ENCODE results near the gene TMEM175.
A peak's percentile ranks its signal among the peaks of the same experiment; 100 is the strongest.

Gene TMEM175

GRCh38 chr4:931960-932712 lies at the start of gene TMEM175, which contains the start of gene GAK:
TSS of gene TMEM175 (plus strand) at chr4:932460. CDS start at chr4:947740, 15,280 bp downstream.
TSS of gene GAK (minus strand) at chr4:932316. CDS start at chr4:932187, 129 bp downstream.
- DNase-seq, result peak; percentile 87 to 99 (median 92)
- intact Hi-C loops (cut with DNase I), result loop anchor here (5.0 kb wide), 1 partner anchor 150 kb away; no protein-coding TSS in a partner anchor

- DNase-seq, result peak in 1 of 10 donors; percentile 88
- intact Hi-C loops (cut with DNase I), result no loop called here
Observed at GRCh38 chr4:882646-883045, 49.6 kb upstream of the TMEM175 start.

DNA sequence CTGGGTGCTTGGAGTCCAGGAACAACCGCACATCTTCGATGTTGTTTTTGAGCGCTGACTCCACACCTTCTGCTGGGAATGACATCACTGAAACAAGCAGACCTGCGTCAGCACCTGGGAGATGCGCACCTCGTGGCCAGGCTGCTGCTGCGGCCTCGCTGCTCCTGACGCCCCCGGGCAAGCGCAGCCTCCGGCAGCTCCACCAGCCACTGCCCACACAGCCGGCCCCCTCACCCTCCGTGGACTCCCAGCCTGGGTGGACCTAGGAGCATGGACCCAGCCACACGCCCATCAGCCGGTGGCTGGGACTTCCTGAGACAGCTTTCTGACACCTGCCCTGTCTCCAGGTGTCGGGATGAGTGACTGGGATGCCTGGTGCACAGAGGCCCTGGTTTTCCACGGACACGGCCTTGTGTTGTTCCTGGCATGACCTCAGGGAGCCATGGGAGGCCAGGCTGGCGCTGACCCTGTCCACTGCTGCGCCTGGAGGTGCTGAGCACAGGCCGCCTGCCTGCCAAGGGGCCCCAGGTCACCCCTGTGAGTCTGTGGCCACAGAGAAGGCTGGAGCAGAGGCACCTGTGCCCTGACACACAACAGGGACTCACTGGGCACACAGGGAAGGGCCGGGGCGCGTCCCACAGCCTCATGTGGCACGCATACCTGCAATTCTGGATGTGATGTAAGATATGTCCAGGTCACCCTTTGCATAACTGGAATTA lies 48.7 kb upstream of the TMEM175 start:
- intact Hi-C loops (cut with DNase I), result no loop called here
- DNase-seq, result no peak

DNA sequence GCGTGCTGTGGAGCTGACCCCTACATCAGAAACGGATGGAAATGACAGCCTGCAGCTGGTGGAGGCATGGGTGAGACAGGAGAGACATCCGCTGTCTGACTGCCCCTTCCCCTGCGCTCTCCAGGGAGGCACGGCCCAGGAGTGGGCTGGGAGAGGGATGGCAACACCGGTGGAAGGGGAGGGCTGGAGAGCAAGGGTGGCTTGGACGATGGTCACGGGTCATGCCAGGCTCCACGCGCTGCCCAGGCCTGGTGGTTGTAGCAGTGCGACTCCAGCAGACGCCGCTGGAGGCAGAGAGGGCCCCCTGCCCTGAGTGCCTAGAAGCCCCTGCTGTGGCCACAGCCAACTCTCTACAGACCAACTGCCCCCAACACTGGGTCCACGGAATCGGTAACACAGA lies 48.0 kb upstream of the TMEM175 start:
- intact Hi-C loops (cut with DNase I), result no loop called here
- DNase-seq, result no peak

DNA sequence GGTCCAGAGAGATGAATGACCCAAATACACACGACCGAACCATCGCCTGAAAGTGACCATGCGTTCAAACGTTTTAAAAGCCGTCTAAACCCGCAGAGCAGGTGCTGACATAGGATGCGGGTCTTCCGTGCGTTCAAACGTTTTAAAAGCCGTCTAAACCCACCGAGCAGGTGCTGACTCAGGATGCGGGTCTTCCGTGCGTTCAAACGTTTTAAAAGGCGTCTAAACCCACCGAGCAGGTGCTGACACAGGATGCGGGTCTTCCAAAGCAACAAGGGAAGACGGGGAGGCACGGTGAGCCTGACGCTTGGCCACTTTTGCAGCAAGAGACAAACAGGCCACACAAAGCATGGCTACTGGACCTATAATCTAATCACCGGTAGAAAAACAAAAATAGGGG lies 47.4 kb upstream of the TMEM175 start:
- intact Hi-C loops (cut with DNase I), result no loop called here
- no peak for DNase-seq

DNA sequence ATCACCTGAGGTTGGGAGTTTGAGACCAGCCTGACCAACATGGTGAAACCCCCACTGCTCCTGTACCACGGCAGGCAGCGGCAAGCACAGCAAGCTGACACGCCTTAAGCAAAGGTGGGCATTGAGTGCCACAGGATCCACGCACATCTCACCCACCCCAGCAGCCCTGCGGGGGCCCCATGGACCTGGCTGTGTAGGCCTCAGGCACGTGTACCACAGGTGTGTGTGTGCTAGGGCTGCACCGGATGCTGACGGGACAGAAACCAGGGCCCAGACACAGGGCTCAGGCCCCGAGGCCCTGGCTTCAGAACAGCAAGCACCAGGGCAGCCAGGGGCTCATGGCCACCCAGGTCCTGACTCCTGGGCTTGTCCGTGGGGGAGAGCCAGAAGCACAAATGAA lies 46.9 kb upstream of the TMEM175 start:
- no peak for DNase-seq
- intact Hi-C loops (cut with DNase I), result no loop called here

- DNase-seq, result no peak
- intact Hi-C loops (cut with DNase I), result no loop called here
Observed at GRCh38 chr4:886244-886643, 46.0 kb upstream of the TMEM175 start.

DNA sequence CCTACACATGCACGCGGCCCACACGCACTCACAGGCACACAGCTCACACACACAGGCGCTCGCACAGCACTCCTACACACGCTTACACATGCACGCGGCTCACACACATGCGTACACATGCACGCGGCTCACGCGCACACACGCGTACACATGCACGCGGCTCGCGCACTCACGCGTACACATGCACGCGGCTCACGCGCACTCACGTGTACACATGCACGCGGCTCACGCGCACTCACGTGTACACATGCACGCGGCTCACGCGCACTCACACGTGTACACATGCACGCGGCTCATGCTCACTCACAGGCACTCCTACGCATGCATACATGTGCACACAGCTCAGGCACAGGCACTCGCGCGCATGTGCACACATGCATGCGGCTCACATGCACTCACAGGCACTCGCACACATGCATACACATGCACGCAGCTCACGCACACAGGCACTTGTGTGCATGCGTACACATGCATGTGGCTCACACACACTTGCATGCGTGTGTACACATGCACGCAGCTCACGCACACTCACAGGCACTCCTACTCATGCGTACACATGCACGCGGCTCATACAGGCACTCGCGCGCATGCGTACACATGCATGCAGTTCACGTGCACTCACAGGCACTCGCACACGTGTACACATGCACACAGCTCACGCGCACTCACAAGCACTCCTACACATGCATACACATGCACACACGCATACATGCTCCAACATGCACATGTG lies 45.1 kb upstream of the TMEM175 start:
- DNase-seq, result no peak
- intact Hi-C loops (cut with DNase I), result no loop called here

GRCh38 chr4:888029-888428 lies 44.2 kb upstream of the TMEM175 start:
- intact Hi-C loops (cut with DNase I), result no loop called here
- no peak for DNase-seq

- intact Hi-C loops (cut with DNase I), result no loop called here
- DNase-seq, result no peak
Observed at GRCh38 chr4:889516-889915, 42.7 kb upstream of the TMEM175 start.

DNA sequence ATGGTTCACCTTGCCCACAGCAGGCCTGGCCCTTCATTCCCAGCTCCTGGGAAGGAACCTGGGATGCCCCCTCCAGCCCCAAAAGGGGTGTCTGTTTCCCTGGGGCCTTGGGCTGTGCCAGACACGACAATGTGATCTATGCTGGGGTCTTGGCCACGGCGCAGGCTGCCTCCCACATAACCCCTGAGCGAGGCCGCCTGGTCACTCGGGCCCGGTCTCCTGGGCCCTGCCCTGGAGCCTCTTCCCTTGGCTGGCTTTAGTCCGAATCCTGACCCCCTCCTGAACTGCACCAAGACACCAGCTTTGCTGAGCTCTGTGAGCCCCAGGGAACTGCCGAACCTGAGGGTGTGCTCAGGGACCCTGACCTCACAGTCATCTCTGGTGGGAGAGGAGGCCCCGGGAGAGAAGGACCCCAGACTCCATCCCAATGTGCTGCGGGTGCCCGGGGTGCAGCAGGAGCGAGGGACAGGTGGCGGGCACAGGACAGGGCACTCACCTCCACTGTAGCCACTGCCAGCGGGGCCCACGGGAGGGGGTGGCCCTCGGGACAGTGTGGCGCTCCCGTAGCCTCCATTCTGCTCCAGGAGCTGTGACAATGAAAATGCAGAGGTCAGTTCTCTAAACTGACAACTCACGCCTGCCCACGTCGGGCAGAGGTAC lies 42.1 kb upstream of the TMEM175 start:
- intact Hi-C loops (cut with DNase I), result no loop called here
- DNase-seq, result no peak

DNA sequence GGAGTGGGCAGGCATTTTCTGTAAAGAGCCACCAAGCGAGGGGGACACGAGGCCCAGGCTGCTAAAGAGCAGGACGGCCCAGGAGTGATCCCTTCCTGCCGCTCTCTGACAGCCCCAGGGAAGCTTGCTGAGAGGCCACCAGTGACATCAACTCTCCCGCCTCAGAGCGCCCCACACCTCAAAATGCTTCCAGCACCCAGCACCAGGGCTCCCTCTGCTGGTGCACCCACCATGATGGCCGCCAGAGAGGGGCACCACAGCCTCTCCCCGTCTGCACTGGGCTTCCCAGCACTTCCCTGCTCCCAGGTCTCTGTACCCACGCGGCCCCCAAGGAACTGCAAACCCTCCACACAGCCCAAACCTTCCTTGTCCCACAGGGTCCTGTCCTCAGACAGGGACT lies 40.5 kb upstream of the TMEM175 start:
- intact Hi-C loops (cut with DNase I), result no loop called here
- no peak for DNase-seq

DNA sequence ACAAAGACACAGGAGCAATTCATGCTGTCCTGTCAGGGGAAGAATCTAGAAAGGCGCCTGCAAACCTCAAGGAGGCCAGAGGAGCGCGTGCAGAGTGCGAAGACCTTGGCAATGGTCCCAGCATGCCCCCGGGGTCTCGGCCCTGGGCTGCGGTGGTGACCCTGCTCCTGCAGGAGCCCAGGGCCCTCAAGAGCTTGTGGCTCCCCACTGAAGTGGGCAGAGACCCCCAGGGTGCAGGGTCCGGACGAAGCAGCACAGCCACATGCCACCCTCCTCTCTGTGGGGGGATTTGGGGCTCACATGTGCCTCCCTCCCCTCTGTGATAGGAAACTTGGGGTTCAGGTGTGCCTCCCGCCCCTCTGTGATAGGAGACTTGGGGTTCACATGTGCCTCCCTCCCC lies 39.5 kb upstream of the TMEM175 start:
- DNase-seq, result no peak
- intact Hi-C loops (cut with DNase I), result no loop called here

DNA sequence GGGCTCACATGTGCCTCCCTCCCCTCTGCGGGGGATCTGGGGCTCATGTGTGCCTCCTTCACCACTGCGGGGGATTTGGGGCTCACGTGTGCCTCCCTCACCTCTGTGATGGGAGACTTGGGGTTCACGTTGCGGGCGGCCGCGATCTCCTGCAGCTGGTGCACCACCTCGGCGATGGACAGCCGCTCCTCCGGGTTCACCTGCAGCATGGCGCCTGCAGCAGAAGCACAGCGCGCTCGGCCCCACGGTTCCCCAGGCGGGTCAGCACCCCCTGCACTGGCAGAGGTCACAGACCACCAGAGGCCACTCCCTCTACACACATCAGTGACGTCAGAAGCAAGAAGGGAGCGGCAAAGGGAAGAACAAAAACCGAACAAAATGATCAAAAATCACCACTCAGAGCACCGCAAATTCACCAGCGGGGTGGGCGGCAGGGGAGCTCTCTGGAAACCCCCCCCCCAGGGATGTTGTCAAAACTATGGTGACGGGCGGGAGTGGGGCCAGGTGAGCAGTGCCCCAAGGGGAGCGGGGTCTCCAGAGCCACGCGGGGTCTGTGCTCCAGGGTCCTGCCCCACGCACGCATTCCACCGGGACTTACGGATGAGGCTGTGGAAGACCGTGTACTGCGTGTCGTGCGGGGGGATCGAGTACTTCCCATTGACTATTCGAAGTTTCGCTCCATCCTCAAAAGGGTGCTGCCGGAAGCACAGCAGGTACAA lies 38.8 kb upstream of the TMEM175 start:
- DNase-seq, result no peak
- intact Hi-C loops (cut with DNase I), result no loop called here

DNA sequence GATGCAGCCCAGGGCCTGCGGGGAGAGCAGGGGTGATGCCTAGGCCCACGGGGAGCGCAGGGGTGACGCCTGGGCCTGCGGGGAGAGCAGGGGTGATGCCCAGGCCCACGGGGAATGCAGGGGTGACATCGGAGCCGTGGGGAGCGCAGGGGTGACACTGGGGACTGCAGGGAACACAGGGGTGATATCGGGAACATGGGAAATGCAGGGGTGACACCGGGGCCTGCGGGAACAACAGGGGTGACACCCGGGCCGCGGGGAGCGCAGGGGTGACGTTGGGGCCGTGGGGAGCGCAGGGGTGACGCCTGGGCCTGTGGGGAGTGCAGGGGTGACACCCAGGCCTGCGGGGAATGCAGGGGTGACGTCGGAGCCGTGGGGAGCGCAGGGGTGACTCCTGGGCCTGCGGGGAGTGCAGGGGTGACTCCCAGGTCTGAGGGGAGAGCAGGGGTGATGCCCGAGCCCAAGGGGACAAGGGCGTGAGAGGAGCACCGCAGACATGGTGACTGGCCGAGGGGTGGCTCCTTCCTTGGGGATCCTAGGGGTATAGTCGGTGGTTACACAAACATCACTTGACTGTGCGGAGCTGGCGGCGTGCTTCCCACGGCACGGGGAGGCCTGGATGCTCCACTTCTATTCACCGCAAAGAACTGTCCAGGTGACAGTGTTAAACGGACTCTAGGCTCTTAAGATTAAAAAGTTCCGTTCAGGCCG lies 38.1 kb upstream of the TMEM175 start:
- intact Hi-C loops (cut with DNase I), result no loop called here

DNA sequence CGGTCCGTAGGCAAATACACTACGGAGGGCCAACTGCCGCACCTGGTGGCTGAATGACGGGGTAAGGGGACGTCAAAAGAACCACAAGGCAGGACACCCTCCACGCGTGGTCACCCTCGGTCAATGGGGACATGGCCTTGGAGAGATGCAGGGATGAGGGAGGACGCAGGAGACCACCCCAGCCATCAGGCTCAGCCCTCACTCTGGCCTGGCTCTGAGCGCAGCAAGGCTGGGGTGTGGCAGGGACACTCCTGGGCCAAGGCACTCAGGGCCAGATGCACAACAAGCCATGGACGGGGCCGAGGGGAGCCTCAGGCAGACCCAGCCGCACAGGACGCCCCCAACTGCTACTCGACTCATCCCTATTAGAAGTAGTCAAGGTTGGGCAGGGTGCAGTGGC lies 36.7 kb upstream of the TMEM175 start:
- no peak for DNase-seq
- intact Hi-C loops (cut with DNase I), result no loop called here

More for the DNA sequence above, 38.1 kb upstream of the TMEM175 start:
- no peak for DNase-seq

DNA sequence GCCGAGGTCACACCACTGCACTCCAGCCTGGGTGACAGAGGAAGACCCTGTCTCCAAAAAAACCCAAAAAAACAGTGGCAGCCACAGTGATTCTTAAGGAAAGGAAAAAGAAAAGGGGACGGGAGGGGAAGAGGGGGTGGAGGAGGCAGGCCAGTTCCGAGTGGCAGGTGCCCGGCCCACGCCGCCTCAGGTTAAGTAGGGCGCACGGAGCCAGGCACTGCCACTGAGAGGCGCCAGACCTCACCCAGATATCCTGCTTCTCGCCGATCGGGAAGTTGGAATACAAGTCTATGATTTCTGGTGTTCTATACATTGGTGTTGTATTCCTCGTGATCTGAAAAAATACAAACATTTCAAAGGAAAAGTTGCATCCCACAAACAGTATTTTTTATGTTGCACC lies 36.0 kb upstream of the TMEM175 start:
- no peak for DNase-seq
- intact Hi-C loops (cut with DNase I), result no loop called here

GRCh38 chr4:896630-897029 lies 35.6 kb upstream of the TMEM175 start:
- intact Hi-C loops (cut with DNase I), result no loop called here
- DNase-seq, result no peak

GRCh38 chr4:898123-898522 lies 34.1 kb upstream of the TMEM175 start:
- DNase-seq, result no peak
- intact Hi-C loops (cut with DNase I), result no loop called here
